ENCODE measurements around the gene MKNK2. TPM values are rescaled to one million over a fixed set of nuclear protein-coding genes. Genes with fewer than 3 reads are reported as not detected.

MKNK2 gene
- total RNA-seq, 4 donors from 2014 or later = 224 to 367 (median 251) TPM

DNA sequence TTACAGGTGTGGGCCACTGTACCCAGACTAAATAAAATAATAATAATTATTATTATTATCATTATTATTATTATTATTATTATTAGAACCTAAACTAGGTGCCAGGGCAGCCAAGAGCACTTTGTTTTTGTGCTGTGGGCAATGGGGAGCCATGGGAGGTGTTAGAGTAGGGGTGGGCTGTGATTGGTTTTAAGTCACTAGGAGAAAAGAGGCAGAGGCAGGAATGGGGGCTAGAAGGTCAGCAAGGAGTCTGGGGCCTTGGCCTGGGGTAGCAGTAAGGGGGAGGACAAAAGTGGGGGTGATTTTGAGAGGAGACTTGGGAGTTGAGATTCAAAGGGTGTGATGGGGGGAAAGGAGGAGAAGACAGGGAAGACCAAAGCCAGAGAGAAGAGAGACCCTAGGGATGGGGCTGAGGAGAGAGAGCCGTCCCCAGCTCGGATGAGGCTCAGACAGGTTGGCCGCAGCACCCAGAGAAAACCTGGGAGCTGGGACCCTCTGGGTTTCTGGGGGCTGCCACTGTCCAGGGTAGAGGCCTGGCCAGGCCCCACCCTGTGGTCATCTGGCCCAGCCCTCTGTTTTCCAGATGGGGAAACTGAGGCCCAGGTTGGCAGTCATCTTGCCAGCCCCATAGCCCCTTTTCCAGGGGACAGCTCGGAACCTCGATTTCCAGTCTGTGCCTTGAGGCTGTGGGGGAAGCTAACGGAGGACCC is 17.8 kb downstream of the MKNK2 start:
- intact Hi-C loops (cut with DNase I; ENCODE audit: low total_unique reads) = no loop called here
- TF ChIP-seq POLR2A (IDR thresholded peaks at IDR 0.05) (no peak), CTCF (IDR thresholded peaks at IDR 0.05) (no peak)
- H3K4me3 ChIP-seq (ENCODE audit: low read depth, poor library complexity, severe bottlenecking) = no peak overlapping the region
- WGBS, 2 donors = 85 to 89% methylated on average over 6 of the region's 6 CpGs
- no peak for DNase-seq (ENCODE audit: low spot score in 2 of 2)

DNA sequence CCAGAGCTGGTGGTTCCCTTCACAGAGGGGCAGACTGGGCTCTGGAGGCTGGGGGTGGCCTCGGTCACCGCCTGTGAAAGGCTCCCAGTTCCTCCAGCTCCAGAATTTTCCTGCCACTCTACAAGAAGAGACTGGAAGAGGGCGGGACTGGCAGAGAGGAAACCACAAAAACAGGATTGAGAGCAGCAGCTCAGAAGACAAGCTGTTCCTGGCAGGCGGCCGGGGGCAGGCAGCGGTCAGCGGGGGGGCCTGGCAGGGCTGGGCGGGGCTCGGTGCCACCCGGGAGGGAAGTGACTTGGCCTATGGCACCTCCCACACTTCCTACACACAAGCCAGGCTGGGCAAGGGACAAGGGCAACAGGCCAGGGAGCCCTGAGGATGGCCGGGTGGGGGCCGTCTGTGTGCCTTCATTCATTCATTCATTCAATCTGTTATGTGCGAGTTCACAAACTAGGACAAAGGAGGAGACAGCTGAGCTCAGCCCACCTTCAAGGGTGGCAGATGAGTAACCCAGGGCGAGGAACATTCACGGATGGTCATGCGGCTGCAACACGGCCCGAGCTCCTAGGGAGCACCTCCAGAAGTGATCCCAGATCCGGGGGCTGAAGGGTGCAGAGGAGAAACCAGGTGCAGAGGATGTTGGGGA is 18.6 kb downstream of the MKNK2 start:
- peak; percentile 97 to 99 for DNase-seq (ENCODE audit: low spot score in 2 of 2)
- WGBS, 2 donors = 3 to 5% methylated on average over 19 of the region's 19 CpGs
- intact Hi-C loops (cut with DNase I; ENCODE audit: low total_unique reads) = no loop called here
- no peak overlapping the region for H3K4me3 ChIP-seq (ENCODE audit: low read depth, poor library complexity, severe bottlenecking)
- TF ChIP-seq POLR2A (IDR thresholded peaks at IDR 0.05) = no peak

- no peak overlapping the region for H3K4me3 ChIP-seq (ENCODE audit: low read depth, poor library complexity, severe bottlenecking)
- 47 to 57% methylated on average over 9 of the region's 9 CpGs for WGBS, 2 donors
- TF ChIP-seq POLR2A (IDR thresholded peaks at IDR 0.05) (no peak), CTCF (IDR thresholded peaks at IDR 0.05) (no peak)
- intact Hi-C loops (cut with DNase I; ENCODE audit: low total_unique reads) = no loop called here
- no peak for DNase-seq (ENCODE audit: low spot score in 2 of 2)
These were observed 23.7 kb downstream of the MKNK2 start for GRCh38 chr19:2027361-2027760.

- intact Hi-C loops (cut with DNase I; ENCODE audit: low total_unique reads) = no loop called here
- DNase-seq (ENCODE audit: low spot score in 2 of 2) = no peak
- no peak for TF ChIP-seq POLR2A (IDR thresholded peaks at IDR 0.05)
- no peak for TF ChIP-seq CTCF (IDR thresholded peaks at IDR 0.05)
- WGBS, 2 donors = 78 to 90% methylated on average over 10 of the region's 10 CpGs
- no peak overlapping the region for H3K4me3 ChIP-seq (ENCODE audit: low read depth, poor library complexity, severe bottlenecking)
These were observed 24.3 kb downstream of the MKNK2 start for GRCh38 chr19:2026770-2027169.

GRCh38 chr19:2022289-2022688 is 28.8 kb downstream of the MKNK2 start:
- no peak overlapping the region for H3K4me3 ChIP-seq (ENCODE audit: low read depth, poor library complexity, severe bottlenecking)
- DNase-seq (ENCODE audit: low spot score in 2 of 2) = no peak
- no peak for TF ChIP-seq CTCF (IDR thresholded peaks at IDR 0.05)
- no peak for TF ChIP-seq POLR2A (IDR thresholded peaks at IDR 0.05)
- intact Hi-C loops (cut with DNase I; ENCODE audit: low total_unique reads) = no loop called here
- 96 to 100% methylated on average over 2 of the region's 2 CpGs for WGBS, 2 donors

GRCh38 chr19:2021453-2022140 is 29.4 kb downstream of the MKNK2 start:
- no peak overlapping the region for H3K4me3 ChIP-seq (ENCODE audit: low read depth, poor library complexity, severe bottlenecking)
- TF ChIP-seq POLR2A (IDR thresholded peaks at IDR 0.05) = no peak
- TF ChIP-seq CTCF (IDR thresholded peaks at IDR 0.05) = no peak
- DNase-seq (ENCODE audit: low spot score in 2 of 2) = no peak
- intact Hi-C loops (cut with DNase I; ENCODE audit: low total_unique reads) = no loop called here
- 64 to 74% methylated on average over 4 of the region's 4 CpGs for WGBS, 2 donors

All from lower leg skin (tissue), 4 donors.